ENCODE measurements around the gene STARD3.
"Not testable (repeated sequence)": the region's sequence is repeated elsewhere in the genome, so short reads cannot be mapped to it uniquely, and the experiment has no call there.

Gene STARD3

DNA sequence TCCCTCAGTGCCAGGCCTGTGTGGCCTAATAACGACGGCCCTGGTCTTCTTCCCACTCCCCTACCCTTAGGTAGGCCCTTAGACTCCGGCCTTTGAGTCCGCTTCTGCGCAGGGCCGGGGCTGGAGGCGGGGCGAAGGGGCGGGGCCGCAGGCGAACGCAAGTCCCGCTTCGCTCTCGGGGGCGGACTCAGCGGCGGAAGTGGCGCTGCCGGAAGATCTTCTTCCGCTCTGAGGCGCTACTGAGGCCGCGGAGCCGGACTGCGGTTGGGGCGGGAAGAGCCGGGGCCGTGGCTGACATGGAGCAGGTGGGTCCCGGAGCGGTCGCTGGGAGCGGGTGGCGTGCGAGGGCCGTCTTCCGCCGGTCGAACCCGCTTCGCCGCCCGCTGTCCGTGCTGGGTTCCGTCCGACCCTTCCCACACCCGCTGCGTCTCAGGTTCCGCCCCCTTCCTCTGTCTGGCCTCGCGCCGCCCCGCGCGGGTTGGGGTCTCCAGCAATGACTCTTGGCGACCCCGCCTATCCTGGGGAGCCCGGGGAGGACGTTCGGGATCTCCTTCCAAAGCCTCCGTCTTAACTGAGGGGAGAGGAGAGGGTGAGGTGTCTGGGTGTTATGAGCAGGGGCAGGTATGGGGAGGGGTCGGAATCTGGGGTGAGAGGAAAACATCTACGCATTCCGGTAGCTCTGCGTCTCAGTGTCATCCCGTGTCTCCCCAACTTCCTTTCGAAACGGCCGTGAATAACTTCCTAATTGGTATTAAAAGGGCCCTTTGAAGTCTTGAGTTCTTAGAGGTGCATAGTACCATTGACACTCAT, at the start of gene STARD3:
STARD3 (plus strand) TSS at position 218 of the 810 bp plus-strand sequence. CDS start 16,388 bp downstream, outside the sequence.
- peak within 1 kb of the TSS; percentile 91 for H3K4me3 ChIP-seq (ENCODE audit: low read length)
- H3K27me3 ChIP-seq (ENCODE audit: insufficient read depth, low read length) = peaks cover 3% of the 10 kb centered on the region
- H2AFZ ChIP-seq (ENCODE audit: low read depth, low read length) = peak within 1 kb of the TSS; percentile 79
- H3K4me1 ChIP-seq (ENCODE audit: insufficient read depth, low read length) = peaks cover 37% of the 10 kb centered on the region
- no peaks in the 10 kb centered on the region for H3K36me3 ChIP-seq (ENCODE audit: insufficient read depth, low read length)
- H3K9me3 ChIP-seq (ENCODE audit: low read length) = no peaks in the 10 kb centered on the region

DNA sequence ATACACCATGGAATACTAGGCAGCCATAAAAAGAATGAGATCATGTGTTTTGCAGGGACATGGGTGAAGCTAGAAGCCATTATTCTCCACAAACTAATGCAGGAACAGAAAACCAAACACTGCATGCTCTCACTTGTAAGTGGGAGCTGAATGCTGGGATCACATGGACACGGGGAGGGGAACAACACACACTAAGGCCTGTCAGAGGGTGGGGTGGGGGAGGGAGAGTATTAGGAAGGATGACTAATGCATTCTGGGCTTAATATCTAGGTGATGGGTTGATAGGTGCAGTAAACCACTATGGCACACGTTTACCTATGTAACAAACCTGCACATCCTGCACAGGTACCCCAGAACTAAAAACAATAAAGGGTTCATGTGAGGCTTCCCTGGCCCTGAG, 46.8 kb upstream of the STARD3 start:
- H3K4me3 ChIP-seq (ENCODE audit: low read length); H3K36me3 ChIP-seq (ENCODE audit: insufficient read depth, low read length); H3K9me3 ChIP-seq (ENCODE audit: low read length); H3K4me1 ChIP-seq (ENCODE audit: insufficient read depth, low read length); H2AFZ ChIP-seq (ENCODE audit: low read depth, low read length): not testable (repeated sequence)
- peaks cover 49% of the 10 kb centered on the region for H3K27me3 ChIP-seq (ENCODE audit: insufficient read depth, low read length)

GRCh38 chr17:39591958-39592954, 44.7 kb upstream of the STARD3 start:
- Histone ChIP-seq H3K4me3 (ENCODE audit: low read length) (no peak overlapping the region), H2AFZ (ENCODE audit: low read depth, low read length) (no peak overlapping the region), H3K36me3 (ENCODE audit: insufficient read depth, low read length) (no peaks in the 10 kb centered on the region), H3K27me3 (ENCODE audit: insufficient read depth, low read length) (peaks cover 67% of the 10 kb centered on the region), H3K4me1 (ENCODE audit: insufficient read depth, low read length) (no peaks in the 10 kb centered on the region), H3K9me3 (ENCODE audit: low read length) (no peaks in the 10 kb centered on the region)

GRCh38 chr17:39593371-39593770, 43.6 kb upstream of the STARD3 start:
- Histone ChIP-seq H3K4me1 (ENCODE audit: insufficient read depth, low read length) (no peaks in the 10 kb centered on the region), H3K36me3 (ENCODE audit: insufficient read depth, low read length) (no peaks in the 10 kb centered on the region), H2AFZ (ENCODE audit: low read depth, low read length) (no peak overlapping the region), H3K9me3 (ENCODE audit: low read length) (no peaks in the 10 kb centered on the region), H3K4me3 (ENCODE audit: low read length) (no peak overlapping the region), H3K27me3 (ENCODE audit: insufficient read depth, low read length) (peaks cover 78% of the 10 kb centered on the region)

GRCh38 chr17:39595294-39595693, 41.6 kb upstream of the STARD3 start:
- peaks cover 5% of the 10 kb centered on the region for H3K4me1 ChIP-seq (ENCODE audit: insufficient read depth, low read length)
- no peak overlapping the region for H2AFZ ChIP-seq (ENCODE audit: low read depth, low read length)
- H3K9me3 ChIP-seq (ENCODE audit: low read length) = no peaks in the 10 kb centered on the region
- peaks cover 93% of the 10 kb centered on the region for H3K27me3 ChIP-seq (ENCODE audit: insufficient read depth, low read length)
- H3K4me3 ChIP-seq (ENCODE audit: low read length) = no peak overlapping the region
- no peaks in the 10 kb centered on the region for H3K36me3 ChIP-seq (ENCODE audit: insufficient read depth, low read length)

DNA sequence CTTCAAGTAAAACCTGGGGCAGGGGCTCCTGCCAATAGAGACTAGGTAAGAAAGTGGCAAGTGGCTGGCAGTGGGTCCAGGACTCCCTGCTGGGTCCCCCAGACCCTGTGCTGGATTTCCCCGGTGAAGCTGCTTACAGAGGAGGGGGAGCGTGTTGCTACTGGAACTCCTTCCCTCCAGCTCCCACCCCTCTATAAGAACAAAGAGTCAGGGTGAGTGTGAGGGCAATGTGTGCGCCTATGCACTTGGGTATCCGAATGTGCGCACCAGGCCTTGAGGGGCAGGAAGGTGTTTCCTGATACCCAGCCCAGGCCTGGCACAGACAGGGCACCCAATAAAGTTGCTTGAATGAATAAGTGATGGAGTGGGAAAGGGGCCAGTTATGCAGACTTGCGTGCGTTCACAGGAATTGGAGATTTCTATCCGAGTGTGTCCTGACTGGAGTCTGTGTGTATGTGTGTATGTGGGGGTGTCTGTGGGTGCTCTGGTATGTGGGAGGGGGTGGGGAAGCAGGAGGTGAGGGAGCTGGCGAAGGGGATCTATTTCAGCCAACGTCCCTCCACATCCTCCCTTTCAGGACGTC, 40.9 kb upstream of the STARD3 start:
- Histone ChIP-seq H3K4me3 (ENCODE audit: low read length) (no peak overlapping the region), H2AFZ (ENCODE audit: low read depth, low read length) (no peak overlapping the region), H3K36me3 (ENCODE audit: insufficient read depth, low read length) (no peaks in the 10 kb centered on the region), H3K27me3 (ENCODE audit: insufficient read depth, low read length) (peaks cover 94% of the 10 kb centered on the region), H3K4me1 (ENCODE audit: insufficient read depth, low read length) (peaks cover 5% of the 10 kb centered on the region), H3K9me3 (ENCODE audit: low read length) (no peaks in the 10 kb centered on the region)

DNA sequence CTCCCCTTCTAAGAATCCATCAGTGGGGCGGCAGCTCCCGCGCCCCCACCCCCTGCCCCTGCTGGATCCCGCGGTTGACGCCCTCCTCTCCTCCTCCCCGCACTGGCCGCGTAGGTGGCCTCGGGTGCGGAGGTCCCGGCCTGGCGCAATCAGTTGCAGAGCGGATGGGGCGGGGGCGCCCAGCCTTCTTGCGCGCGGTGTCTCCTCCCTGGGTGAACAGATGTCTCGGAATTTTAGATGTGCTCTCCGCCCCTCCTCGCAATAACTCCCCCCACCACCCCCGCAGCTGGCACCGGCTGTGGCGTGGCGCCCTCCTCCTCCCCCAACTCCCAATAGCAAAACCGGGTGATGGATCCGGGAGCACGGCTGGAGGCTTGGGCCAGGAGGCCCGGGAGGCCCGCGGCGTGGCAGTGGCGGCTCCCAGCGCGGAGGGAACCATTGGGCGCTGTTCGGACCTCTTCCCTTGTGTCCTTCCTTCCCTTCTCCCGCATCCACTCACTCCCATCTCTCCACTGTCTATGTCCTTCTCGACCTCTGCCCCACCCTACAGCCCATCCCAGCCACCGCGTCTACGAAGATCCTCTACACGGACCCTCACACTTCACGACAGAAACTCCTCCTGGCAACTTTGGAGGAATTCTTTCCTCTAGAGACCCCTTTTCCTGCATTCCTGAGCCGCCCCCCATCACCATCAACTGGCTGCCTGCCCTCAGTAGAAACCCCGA, 40.2 kb upstream of the STARD3 start:
- Histone ChIP-seq H3K4me3 (ENCODE audit: low read length) (no peak overlapping the region), H3K36me3 (ENCODE audit: insufficient read depth, low read length) (no peaks in the 10 kb centered on the region), H3K9me3 (ENCODE audit: low read length) (no peaks in the 10 kb centered on the region), H3K4me1 (ENCODE audit: insufficient read depth, low read length) (peaks cover 5% of the 10 kb centered on the region), H2AFZ (ENCODE audit: low read depth, low read length) (no peak overlapping the region), H3K27me3 (ENCODE audit: insufficient read depth, low read length) (peaks cover 95% of the 10 kb centered on the region)

DNA sequence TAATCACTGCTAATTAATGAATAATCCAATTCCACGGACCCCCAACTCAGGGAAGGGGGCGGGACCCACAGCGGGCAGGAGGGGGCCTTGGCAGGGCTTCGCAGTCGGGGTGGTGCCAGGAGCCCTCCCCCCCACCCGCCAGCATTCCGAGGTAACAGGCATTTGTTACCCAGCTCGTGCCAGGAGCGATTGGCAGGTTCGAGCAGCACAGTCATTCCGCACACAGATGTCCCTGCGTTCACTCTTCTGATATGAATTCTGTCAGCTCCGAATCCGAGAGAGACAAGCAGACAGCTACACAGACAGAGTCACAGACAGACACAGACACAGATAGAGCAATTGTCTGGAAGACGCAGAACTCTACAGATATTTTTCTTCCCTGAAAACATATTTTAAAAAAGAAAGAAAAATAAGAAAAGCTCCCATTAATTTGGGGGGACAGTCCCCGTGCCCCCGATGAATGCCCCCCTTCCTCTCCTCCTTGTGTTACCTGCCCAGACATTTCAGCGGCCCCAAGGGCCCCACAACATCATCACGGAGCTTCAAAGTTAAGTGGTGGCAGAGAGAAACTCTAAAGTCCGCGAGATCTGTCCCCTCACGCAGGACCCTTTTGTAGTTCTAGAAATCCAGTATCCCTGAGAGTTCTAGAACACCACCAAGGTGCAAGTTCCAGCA, 39.4 kb upstream of the STARD3 start:
- Histone ChIP-seq H3K36me3 (ENCODE audit: insufficient read depth, low read length) (no peaks in the 10 kb centered on the region), H2AFZ (ENCODE audit: low read depth, low read length) (no peak overlapping the region), H3K4me3 (ENCODE audit: low read length) (no peak overlapping the region), H3K9me3 (ENCODE audit: low read length) (no peaks in the 10 kb centered on the region), H3K27me3 (ENCODE audit: insufficient read depth, low read length) (peaks cover 95% of the 10 kb centered on the region), H3K4me1 (ENCODE audit: insufficient read depth, low read length) (peaks cover 5% of the 10 kb centered on the region)

GRCh38 chr17:39598047-39598481, 38.9 kb upstream of the STARD3 start:
- Histone ChIP-seq H3K36me3 (ENCODE audit: insufficient read depth, low read length) (no peaks in the 10 kb centered on the region), H3K4me1 (ENCODE audit: insufficient read depth, low read length) (peaks cover 5% of the 10 kb centered on the region), H3K4me3 (ENCODE audit: low read length) (no peak overlapping the region), H3K27me3 (ENCODE audit: insufficient read depth, low read length) (peaks cover 96% of the 10 kb centered on the region), H2AFZ (ENCODE audit: low read depth, low read length) (no peak overlapping the region), H3K9me3 (ENCODE audit: low read length) (no peaks in the 10 kb centered on the region)

DNA sequence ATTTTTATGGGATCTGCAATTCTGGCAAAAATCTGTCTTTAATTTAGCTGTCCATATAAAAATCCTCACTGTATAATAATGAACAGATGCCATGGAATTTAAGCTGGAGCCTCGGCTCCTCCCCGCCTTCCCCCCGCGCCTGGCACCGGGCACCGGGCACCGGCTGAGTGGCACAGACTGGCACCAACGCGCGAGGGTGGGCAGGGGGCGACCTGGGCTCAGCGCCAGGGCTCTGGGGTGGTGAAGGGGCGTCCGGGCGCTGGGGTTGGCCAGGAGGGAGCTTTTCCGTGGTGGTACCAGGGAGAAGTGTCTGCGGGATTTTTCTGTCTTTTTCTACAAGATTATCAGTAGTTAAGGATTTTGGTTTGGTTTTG, 38.3 kb upstream of the STARD3 start:
- Histone ChIP-seq H3K4me3 (ENCODE audit: low read length) (no peak overlapping the region), H3K4me1 (ENCODE audit: insufficient read depth, low read length) (peaks cover 5% of the 10 kb centered on the region), H3K27me3 (ENCODE audit: insufficient read depth, low read length) (peaks cover 96% of the 10 kb centered on the region), H3K9me3 (ENCODE audit: low read length) (no peaks in the 10 kb centered on the region), H2AFZ (ENCODE audit: low read depth, low read length) (no peak overlapping the region), H3K36me3 (ENCODE audit: insufficient read depth, low read length) (no peaks in the 10 kb centered on the region)

GRCh38 chr17:39599004-39599664, 37.8 kb upstream of the STARD3 start:
- Histone ChIP-seq H3K4me1 (ENCODE audit: insufficient read depth, low read length) (peaks cover 5% of the 10 kb centered on the region), H3K4me3 (ENCODE audit: low read length) (no peak overlapping the region), H3K36me3 (ENCODE audit: insufficient read depth, low read length) (no peaks in the 10 kb centered on the region), H2AFZ (ENCODE audit: low read depth, low read length) (no peak overlapping the region), H3K27me3 (ENCODE audit: insufficient read depth, low read length) (peaks cover 96% of the 10 kb centered on the region), H3K9me3 (ENCODE audit: low read length) (no peaks in the 10 kb centered on the region)

Measured in neuron (in vitro differentiated cells).